Bronchial epithelial cell (primary cell): ENCODE measurements around the gene BBX. TPM values are rescaled to one million over a fixed set of nuclear protein-coding genes. Genes with fewer than 3 reads are reported as not detected.

Experiments
- DNase-seq: peaks from one replicate; pipeline ENCODE4 v3.0.0-alpha.2; 2010; ENCODE audit warnings: low read depth
- FAIRE-seq: peaks from 2 replicates; lab custom pipeline; 2011; peaks lifted over from hg19 to GRCh38; lab: Jason Lieb, UNC
- H3K27me3 ChIP-seq: 2 replicates; pipeline ENCODE4 v1.5.1; 2011; ENCODE audit warnings: low read length; ENCODE audit not compliant: control insufficient read depth, insufficient read depth
- H3K36me3 ChIP-seq: 2 replicates; pipeline ENCODE4 v1.5.1; 2011; ENCODE audit warnings: low read length; ENCODE audit not compliant: control insufficient read depth, insufficient read depth
- H3K4me3 ChIP-seq: 2 replicates; pipeline ENCODE4 v1.5.1; 2011; ENCODE audit warnings: mild to moderate bottlenecking, low read depth, low read length, control low read depth
- CTCF ChIP-seq: IDR thresholded peaks from 2 replicates; pipeline ENCODE4 v1.5.1; 2011; ENCODE audit warnings: mild to moderate bottlenecking, moderate library complexity, low read length, control low read depth, inconsistent platforms; ENCODE audit not compliant: insufficient read depth, severe bottlenecking
- total RNA-seq: library from RNA; depleted of rRNA; stranded (reverse); fragments of >200 nt; gene quantifications from 2 replicates; pipeline ENCODE4 v1.2.1, GENCODE V29; 2014

The BBX gene
- total RNA-seq, 1 donor from 2014 or later: 49.5 TPM

- DNase-seq (no peak), FAIRE-seq (no peak)
- Histone ChIP-seq H3K4me3 (no peak overlapping the region), H3K27me3 (no peaks in the 10 kb centered on the region), H3K36me3 (no peaks in the 10 kb centered on the region)
- no peak for TF ChIP-seq CTCF
Observed at GRCh38 chr3:107578523-107578922, 55.8 kb downstream of the BBX start.

- Histone ChIP-seq H3K27me3 (no peaks in the 10 kb centered on the region), H3K36me3 (no peaks in the 10 kb centered on the region)
- FAIRE-seq: no peak
Observed at GRCh38 chr3:107579371-107579770, 56.6 kb downstream of the BBX start.

GRCh38 chr3:107581230-107581629 lies 58.5 kb downstream of the BBX start:
- DNase-seq (no peak), FAIRE-seq (no peak)
- H3K4me3 ChIP-seq: no peak overlapping the region
- H3K27me3 ChIP-seq: no peaks in the 10 kb centered on the region
- TF ChIP-seq CTCF: no peak
- peaks cover 1% of the 10 kb centered on the region for H3K36me3 ChIP-seq

More at GRCh38 chr3:107579371-107579770, 56.6 kb downstream of the BBX start:
- TF ChIP-seq CTCF: no peak
- H3K4me3 ChIP-seq: no peak overlapping the region
- no peak for DNase-seq

GRCh38 chr3:107588217-107588616 lies 65.5 kb downstream of the BBX start:
- peaks cover 3% of the 10 kb centered on the region for H3K36me3 ChIP-seq
- no peak overlapping the region for H3K4me3 ChIP-seq
- no peak for FAIRE-seq
- no peak for TF ChIP-seq CTCF
- DNase-seq: no peak
- H3K27me3 ChIP-seq: no peaks in the 10 kb centered on the region

GRCh38 chr3:107589454-107589853 lies 66.7 kb downstream of the BBX start:
- FAIRE-seq (no peak), DNase-seq (no peak)
- no peak for TF ChIP-seq CTCF
- Histone ChIP-seq H3K36me3 (peaks cover 3% of the 10 kb centered on the region), H3K4me3 (no peak overlapping the region), H3K27me3 (no peaks in the 10 kb centered on the region)

- no peak for FAIRE-seq
- DNase-seq: no peak
- TF ChIP-seq CTCF: no peak
- H3K36me3 ChIP-seq: peaks cover 1% of the 10 kb centered on the region
- H3K27me3 ChIP-seq: no peaks in the 10 kb centered on the region
- H3K4me3 ChIP-seq: no peak overlapping the region
Observed at GRCh38 chr3:107590786-107591185, 68.0 kb downstream of the BBX start.
